COR-L47 (cell line): Measurements from ENCODE around the gene TEX22.

ENCODE experiments used
- DNase-seq: peaks from one replicate; lab custom pipeline; 2025; lab: John Stamatoyannopoulos, UW

TEX22 gene

DNA sequence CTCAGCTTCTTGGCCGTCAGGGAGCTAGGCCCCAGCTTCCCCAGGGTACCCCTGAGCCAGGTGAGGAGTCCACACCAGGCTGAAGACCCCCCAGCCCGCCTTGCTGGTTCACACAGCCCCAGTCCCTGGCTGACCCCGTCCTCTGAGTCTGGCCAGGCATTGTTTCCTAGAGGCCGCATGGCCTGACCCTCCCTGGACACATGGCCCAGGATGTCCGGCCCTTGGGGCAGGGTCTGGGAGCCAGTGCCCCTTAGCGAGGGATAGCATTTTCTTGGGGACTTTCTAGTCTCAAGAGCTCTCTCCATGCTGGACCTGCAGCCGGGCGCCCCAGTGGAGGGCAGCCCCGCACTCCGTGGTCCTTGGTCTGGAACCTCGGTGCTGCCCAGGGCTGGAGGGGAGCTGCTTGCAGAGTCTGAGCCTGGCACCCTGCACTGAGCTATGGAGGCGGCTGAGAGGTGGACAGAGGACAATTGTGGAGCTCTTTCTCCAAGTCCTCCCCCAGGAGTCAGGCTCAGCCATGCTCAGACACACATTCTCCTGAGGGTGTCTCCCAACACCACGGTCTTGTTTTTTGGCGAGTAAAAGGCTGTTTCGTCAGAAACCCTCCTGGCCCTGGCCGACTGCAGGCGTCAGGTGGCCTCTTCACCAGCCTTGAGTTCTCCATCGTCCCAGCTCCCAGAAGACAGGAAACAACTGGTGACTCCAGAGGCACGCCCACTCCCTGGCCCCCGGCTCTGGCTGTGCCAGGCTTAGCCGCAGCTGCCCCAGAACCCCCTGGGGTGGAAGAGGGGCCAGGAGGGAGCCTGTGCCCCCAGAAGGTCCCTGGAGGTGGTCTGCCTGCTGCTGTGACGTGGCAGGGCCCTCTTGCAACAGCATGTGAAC lies 58.6 kb downstream of the TEX22 start:
- DNase-seq = no peak

DNA sequence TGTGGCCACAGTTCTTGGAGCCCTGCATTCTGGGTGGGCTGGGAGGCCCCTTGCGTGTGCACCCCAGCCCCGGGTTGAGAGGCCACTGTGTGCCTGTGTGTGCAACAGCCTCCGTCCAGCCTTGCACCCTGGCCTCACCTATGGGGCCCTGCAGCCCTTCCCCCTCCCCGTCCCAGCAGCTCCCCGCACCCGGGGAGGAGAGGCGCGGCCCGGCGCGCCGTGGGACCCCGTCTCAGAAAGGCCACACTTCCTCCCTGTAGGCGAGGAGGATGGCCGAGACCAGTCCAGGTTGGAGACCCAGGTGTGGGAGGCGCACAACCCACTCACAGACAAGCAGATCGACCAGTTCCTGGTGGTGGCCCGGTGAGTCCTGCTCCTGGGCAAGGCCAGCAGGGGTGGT lies 59.7 kb downstream of the TEX22 start:
- no peak for DNase-seq

DNA sequence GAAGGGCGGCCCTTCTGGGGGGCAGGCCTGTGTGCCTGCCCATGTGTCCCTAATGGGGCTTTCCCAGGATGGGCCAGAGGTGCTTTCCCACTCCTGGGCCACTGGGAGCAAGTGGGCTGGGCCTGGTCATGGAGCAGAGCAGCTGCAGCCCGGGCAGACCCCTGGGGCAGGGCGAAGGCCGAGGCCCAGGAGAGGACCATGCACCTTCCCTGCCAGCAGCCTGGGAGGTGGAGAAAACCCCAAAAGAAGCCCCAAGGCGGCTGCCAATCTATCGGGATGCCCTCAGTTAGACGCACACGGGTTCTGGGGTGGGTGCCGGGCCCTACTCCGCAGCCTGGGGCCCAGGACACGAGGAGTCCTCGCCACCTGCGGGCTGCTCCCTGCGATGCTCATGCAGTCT lies 60.2 kb downstream of the TEX22 start:
- DNase-seq = no peak

DNA sequence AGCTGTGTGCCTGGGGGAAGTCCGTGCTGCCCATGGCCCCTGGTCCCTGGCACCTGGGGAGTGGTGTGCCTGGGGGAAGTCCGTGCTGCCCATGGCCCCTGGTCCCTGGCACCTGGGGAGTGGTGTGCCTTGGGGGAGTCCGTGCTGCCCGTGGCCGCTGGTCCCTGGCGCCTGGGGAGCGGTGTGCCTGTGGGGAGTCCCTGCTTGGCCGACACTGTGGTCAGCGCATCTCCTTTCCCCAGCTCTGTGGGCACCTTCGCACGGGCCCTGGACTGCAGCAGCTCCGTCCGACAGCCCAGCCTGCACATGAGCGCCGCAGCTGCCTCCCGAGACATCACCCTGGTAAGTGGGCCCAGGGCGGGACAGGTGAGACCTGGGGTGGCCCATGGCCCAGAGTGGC lies 61.8 kb downstream of the TEX22 start:
- DNase-seq = no peak

DNA sequence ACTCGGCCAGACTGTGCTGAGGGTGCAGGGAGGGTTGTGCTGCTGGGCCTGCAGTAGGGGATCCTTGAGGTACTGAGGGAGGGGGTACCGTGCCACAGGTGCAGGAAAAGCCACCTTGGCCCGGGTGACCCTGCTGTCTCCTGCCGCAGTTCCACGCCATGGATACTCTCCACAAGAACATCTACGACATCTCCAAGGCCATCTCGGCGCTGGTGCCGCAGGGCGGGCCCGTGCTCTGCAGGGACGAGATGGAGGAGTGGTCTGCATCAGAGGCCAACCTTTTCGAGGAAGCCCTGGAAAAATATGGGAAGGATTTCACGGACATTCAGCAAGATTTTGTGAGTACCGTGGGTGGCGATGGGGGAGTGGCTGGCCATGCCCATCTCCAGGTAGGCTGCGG lies 62.3 kb downstream of the TEX22 start:
- no peak for DNase-seq

DNA sequence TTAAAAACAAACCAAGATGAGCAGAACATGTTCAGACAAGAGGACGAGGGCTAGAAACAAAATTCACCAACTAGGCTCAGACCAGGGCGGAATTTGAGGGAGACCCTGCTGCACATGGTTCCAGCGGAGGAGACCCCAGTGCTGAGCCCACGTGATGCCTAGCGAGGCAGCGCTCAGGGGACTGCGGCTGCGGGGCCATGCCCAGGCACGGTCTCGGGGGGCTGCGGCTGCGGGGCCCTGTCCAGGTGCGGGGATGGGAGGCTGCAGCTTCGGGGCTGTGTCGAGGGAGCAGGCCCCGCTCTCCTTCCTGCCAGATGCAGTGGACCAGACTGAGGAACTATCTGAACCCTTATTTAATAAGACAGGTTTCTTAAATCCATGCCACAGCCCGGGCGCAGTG lies 63.6 kb downstream of the TEX22 start:
- no peak for DNase-seq
